HepG2 (cell line): Measurements from ENCODE around the gene TRIM54. TPM values are rescaled to one million over a fixed set of nuclear protein-coding genes. Genes with fewer than 3 reads are reported as not detected.

Source experiments
- ATF7-NPFF ChIP-seq: sonication (generic); formaldehyde crosslinking; IDR thresholded peaks from 2 replicates; pipeline ENCODE4 v1.8.1; 2023; ENCODE audit warnings: mild to moderate bottlenecking, low read depth, missing genetic modification reagents, moderate library complexity
- SMARCE1 ChIP-seq: fragments of 450-650 bp; IDR thresholded peaks from 2 replicates; pipeline ENCODE4 v1.6.1; 2017; ENCODE audit warnings: borderline replicate concordance
- ZNF350 ChIP-seq: sonication (generic); formaldehyde crosslinking; IDR thresholded peaks from 2 replicates; pipeline ENCODE4 v1.4.0; 2020; ENCODE audit warnings: mild to moderate bottlenecking, low read depth, missing genetic modification reagents, borderline replicate concordance
- polyA plus RNA-seq, 8 experiments: library from polyadenylated mRNA; depleted of rRNA in 3 of 8; stranded (reverse) in 7 of 8; unstranded in 1 of 8; fragments of >200 nt; fragmentation: Illumina TruSeq in 4 of 8; extraction: Trizol in 4 of 8; gene quantifications; 2 replicates each; pipeline versions ENCODE4 v1.2.1 to v1.2.3, GENCODE V29; 2011 to 2016; ENCODE audit warnings: low read depth in 4 of 8, missing spikeins in 1 of 8, mixed read lengths in 1 of 8; ENCODE audit not compliant: insufficient read depth in 1 of 8
- total RNA-seq, 5 experiments: library from RNA; depleted of rRNA; stranded (reverse); fragments of >200 nt; fragmentation: Illumina TruSeq; extraction: Trizol; gene quantifications; 2 replicates each; pipeline ENCODE4 v1.2.3, GENCODE V29; 2016; ENCODE audit warnings: low read depth in 1 of 5
- TF ChIP-seq, protein P1 (sequence below): sonication (generic); formaldehyde crosslinking; IDR thresholded peaks from 2 replicates; pipeline ENCODE4 v1.4.0; 2020; ENCODE audit warnings: mild to moderate bottlenecking, missing genetic modification reagents
- TF ChIP-seq, protein P2 (sequence below): sonication (generic); formaldehyde crosslinking; IDR thresholded peaks from 2 replicates; pipeline ENCODE4 v1.4.0; 2020; ENCODE audit warnings: missing genetic modification reagents
- TF ChIP-seq, protein P3 (sequence below): sonication (generic); formaldehyde crosslinking; IDR thresholded peaks from 2 replicates; pipeline ENCODE4 v1.5.1; 2020; ENCODE audit warnings: mild to moderate bottlenecking, missing genetic modification reagents, moderate library complexity
- TF ChIP-seq, protein P4 (sequence below): sonication (generic); formaldehyde crosslinking; IDR thresholded peaks from 2 replicates; pipeline ENCODE4 v1.4.0; 2020; ENCODE audit warnings: mild to moderate bottlenecking, missing genetic modification reagents

TRIM54 gene
- total and polyA plus RNA-seq, 2 of the 13 experiments (the other 11 are each of a cell fraction or from before 2014, with no cell fraction given) = 0.07 to 0.13 TPM

DNA sequence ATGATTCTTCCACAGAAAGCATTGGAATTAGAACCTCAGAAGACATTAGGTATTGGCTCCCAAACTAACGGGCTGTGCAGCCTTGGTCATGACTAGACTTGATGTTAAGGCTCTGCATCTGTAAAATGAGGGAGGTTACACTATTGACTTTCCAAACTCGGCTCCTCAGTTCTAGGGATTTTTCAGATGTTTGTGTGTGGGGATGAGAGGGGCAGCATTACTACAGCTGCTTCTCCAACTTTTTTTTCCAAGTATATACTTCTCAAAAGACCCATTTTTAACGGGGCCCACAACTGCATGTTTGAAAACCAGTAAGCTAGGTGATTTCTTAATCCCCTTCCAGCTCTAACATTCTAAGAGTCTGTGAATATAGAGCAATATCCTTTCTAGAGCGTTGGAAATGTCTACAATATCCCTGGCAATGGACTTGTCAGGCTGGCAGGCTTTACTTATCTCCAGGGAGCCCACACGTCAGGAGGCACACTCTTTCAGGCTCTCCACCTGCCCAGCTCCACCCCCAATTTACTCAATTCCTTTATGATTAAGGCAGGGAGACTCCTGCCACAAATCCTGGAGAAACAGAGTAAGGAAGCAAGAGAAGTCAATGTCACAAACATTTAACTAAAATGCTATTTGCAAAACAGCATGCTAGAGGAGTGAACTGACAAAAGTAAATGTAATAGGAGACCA lies 41.5 kb downstream of the TRIM54 start (continued):
- TF ChIP-seq, protein P1, sequence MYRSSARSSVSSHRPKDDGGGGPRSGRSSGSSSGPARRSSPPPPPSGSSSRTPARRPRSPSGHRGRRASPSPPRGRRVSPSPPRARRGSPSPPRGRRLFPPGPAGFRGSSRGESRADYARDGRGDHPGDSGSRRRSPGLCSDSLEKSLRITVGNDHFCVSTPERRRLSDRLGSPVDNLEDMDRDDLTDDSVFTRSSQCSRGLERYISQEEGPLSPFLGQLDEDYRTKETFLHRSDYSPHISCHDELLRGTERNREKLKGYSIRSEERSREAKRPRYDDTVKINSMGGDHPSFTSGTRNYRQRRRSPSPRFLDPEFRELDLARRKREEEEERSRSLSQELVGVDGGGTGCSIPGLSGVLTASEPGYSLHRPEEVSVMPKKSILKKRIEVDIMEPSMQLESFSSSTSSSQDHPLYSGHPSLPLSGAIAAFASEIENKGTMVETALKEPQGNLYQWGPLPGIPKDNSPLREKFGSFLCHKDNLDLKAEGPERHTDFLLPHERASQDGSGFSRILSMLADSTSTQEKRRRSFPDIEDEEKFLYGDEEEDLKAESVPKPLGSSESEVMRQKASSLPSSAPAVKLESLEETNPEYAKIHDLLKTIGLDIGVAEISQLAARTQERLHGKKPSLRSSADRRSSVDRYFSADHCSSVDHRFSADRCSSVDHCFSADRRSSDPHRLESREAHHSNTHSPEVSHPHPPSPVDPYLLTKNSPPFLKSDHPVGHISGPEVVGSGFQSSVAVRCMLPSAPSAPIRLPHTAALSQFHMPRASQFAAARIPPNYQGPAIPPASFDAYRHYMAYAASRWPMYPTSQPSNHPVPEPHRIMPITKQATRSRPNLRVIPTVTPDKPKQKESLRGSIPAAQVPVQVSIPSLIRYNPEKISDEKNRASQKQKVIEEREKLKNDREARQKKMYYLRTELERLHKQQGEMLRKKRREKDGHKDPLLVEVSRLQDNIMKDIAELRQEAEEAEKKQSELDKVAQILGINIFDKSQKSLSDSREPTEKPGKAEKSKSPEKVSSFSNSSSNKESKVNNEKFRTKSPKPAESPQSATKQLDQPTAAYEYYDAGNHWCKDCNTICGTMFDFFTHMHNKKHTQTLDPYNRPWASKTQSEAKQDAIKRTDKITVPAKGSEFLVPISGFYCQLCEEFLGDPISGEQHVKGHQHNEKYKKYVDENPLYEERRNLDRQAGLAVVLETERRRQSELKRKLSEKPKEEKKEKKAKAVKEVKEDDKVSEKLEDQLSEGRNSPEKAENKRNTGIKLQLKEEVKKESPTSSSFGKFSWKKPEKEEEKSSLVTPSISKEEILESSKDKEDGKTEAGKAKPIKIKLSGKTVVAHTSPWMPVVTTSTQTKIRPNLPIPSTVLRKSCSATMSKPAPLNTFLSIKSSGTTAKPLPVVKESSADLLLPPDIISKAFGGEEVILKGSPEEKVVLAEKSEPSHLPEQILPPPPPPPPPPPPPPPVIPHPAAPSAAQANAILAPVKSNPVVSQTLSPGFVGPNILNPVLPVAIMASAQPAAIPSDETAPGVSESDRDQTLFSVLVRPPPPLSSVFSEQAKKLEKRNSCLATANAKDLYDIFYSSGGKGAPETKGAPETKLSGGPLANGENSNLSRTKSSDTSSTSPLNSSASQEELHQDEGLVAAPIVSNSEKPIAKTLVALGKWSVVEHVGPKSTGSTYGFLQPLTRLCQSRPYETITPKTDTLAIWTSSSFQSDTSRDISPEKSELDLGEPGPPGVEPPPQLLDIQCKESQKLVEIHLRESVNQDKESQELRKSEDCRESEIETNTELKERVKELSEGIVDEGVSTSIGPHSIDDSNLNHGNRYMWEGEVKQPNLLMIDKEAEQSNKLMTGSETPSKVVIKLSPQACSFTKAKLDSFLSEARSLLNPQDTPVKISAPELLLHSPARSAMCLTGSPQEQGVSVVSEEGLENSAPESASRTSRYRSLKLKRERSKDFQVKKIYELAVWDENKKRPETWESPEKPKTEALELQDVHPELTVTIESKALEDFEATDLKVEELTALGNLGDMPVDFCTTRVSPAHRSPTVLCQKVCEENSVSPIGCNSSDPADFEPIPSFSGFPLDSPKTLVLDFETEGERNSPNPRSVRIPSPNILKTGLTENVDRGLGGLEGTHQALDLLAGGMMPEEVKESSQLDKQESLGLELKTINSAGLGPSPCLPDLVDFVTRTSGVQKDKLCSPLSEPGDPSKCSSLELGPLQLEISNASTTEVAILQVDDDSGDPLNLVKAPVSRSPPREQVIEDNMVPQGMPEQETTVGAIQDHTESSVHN = no peak
- TF ChIP-seq, protein P2, sequence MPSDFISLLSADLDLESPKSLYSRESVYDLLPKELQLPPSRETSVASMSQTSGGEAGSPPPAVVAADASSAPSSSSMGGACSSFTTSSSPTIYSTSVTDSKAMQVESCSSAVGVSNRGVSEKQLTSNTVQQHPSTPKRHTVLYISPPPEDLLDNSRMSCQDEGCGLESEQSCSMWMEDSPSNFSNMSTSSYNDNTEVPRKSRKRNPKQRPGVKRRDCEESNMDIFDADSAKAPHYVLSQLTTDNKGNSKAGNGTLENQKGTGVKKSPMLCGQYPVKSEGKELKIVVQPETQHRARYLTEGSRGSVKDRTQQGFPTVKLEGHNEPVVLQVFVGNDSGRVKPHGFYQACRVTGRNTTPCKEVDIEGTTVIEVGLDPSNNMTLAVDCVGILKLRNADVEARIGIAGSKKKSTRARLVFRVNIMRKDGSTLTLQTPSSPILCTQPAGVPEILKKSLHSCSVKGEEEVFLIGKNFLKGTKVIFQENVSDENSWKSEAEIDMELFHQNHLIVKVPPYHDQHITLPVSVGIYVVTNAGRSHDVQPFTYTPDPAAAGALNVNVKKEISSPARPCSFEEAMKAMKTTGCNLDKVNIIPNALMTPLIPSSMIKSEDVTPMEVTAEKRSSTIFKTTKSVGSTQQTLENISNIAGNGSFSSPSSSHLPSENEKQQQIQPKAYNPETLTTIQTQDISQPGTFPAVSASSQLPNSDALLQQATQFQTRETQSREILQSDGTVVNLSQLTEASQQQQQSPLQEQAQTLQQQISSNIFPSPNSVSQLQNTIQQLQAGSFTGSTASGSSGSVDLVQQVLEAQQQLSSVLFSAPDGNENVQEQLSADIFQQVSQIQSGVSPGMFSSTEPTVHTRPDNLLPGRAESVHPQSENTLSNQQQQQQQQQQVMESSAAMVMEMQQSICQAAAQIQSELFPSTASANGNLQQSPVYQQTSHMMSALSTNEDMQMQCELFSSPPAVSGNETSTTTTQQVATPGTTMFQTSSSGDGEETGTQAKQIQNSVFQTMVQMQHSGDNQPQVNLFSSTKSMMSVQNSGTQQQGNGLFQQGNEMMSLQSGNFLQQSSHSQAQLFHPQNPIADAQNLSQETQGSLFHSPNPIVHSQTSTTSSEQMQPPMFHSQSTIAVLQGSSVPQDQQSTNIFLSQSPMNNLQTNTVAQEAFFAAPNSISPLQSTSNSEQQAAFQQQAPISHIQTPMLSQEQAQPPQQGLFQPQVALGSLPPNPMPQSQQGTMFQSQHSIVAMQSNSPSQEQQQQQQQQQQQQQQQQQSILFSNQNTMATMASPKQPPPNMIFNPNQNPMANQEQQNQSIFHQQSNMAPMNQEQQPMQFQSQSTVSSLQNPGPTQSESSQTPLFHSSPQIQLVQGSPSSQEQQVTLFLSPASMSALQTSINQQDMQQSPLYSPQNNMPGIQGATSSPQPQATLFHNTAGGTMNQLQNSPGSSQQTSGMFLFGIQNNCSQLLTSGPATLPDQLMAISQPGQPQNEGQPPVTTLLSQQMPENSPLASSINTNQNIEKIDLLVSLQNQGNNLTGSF (CRISPR knock-in tag) = no peak
- TF ChIP-seq SMARCE1 (no peak), ATF7-NPFF (CRISPR knock-in tag) (no peak), ZNF350 (no peak)
- TF ChIP-seq, protein P3, sequence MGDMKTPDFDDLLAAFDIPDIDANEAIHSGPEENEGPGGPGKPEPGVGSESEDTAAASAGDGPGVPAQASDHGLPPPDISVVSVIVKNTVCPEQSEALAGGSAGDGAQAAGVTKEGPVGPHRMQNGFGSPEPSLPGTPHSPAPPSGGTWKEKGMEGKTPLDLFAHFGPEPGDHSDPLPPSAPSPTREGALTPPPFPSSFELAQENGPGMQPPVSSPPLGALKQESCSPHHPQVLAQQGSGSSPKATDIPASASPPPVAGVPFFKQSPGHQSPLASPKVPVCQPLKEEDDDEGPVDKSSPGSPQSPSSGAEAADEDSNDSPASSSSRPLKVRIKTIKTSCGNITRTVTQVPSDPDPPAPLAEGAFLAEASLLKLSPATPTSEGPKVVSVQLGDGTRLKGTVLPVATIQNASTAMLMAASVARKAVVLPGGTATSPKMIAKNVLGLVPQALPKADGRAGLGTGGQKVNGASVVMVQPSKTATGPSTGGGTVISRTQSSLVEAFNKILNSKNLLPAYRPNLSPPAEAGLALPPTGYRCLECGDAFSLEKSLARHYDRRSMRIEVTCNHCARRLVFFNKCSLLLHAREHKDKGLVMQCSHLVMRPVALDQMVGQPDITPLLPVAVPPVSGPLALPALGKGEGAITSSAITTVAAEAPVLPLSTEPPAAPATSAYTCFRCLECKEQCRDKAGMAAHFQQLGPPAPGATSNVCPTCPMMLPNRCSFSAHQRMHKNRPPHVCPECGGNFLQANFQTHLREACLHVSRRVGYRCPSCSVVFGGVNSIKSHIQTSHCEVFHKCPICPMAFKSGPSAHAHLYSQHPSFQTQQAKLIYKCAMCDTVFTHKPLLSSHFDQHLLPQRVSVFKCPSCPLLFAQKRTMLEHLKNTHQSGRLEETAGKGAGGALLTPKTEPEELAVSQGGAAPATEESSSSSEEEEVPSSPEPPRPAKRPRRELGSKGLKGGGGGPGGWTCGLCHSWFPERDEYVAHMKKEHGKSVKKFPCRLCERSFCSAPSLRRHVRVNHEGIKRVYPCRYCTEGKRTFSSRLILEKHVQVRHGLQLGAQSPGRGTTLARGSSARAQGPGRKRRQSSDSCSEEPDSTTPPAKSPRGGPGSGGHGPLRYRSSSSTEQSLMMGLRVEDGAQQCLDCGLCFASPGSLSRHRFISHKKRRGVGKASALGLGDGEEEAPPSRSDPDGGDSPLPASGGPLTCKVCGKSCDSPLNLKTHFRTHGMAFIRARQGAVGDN = no peak
- TF ChIP-seq, protein P4, sequence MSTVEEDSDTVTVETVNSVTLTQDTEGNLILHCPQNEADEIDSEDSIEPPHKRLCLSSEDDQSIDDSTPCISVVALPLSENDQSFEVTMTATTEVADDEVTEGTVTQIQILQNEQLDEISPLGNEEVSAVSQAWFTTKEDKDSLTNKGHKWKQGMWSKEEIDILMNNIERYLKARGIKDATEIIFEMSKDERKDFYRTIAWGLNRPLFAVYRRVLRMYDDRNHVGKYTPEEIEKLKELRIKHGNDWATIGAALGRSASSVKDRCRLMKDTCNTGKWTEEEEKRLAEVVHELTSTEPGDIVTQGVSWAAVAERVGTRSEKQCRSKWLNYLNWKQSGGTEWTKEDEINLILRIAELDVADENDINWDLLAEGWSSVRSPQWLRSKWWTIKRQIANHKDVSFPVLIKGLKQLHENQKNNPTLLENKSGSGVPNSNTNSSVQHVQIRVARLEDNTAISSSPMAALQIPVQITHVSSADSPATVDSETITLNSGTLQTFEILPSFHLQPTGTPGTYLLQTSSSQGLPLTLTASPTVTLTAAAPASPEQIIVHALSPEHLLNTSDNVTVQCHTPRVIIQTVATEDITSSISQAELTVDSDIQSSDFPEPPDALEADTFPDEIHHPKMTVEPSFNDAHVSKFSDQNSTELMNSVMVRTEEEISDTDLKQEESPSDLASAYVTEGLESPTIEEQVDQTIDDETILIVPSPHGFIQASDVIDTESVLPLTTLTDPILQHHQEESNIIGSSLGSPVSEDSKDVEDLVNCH (CRISPR knock-in tag) = no peak
